Measurements from ENCODE around the gene PXK.

Gene PXK

DNA sequence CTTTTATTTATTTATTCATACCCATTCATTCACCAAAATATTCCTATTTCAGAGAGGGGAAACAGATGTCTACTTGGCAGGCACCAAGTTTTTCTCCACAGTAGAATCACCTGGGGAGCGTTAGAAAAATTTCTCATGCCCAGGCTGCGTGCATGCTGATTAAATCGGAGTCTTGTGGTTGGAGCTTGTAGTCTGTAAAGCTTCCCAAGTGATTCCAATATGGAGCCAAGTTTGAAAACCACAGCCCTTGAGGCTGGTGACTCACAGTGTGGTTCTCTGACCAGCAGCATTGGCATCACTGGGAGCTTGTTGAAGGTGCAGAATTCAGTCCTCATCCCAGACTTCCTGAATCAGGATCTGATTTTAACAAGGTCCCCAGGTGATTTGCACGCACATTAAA, 51.2 kb downstream of the PXK start:
- no peak overlapping the region for H3K27ac ChIP-seq (ENCODE audit: low read length)
- no peak for DNase-seq
- H3K4me3 ChIP-seq (ENCODE audit: low read length), result no peak overlapping the region
- H4K20me1 ChIP-seq (ENCODE audit: insufficient read depth, low read length), result no peaks in the 10 kb centered on the region
- no peak overlapping the region for H3K4me2 ChIP-seq (ENCODE audit: low read depth, low read length)
- H3K9ac ChIP-seq (ENCODE audit: low read length), result no peak overlapping the region
- no peaks in the 10 kb centered on the region for H3K4me1 ChIP-seq (ENCODE audit: low read length)
- H2AFZ ChIP-seq (ENCODE audit: low read length), result no peak overlapping the region
- no peaks in the 10 kb centered on the region for H3K36me3 ChIP-seq (replicated peaks; ENCODE audit: insufficient read depth, low read length)
- no peaks in the 10 kb centered on the region for H3K9me2 ChIP-seq (replicated peaks; ENCODE audit: insufficient read depth, low read length)
- H3K27me3 ChIP-seq (replicated peaks; ENCODE audit: insufficient read depth, low read length), result no peaks in the 10 kb centered on the region
- H3F3A ChIP-seq (ENCODE audit: insufficient read depth, low read length), result no peaks in the 10 kb centered on the region
- H3K9me3 ChIP-seq (replicated peaks; ENCODE audit: insufficient read depth, low read length), result no peaks in the 10 kb centered on the region
- TF ChIP-seq CTCF (IDR thresholded peaks at IDR 0.05; ENCODE audit: low read length) (no peak), EZH2 (optimal IDR thresholded peaks at IDR 0.05; ENCODE audit: low read depth, low read length) (no peak)
- H3K79me2 ChIP-seq (ENCODE audit: low read length), result no peaks in the 10 kb centered on the region

- no peaks in the 10 kb centered on the region for H3K4me1 ChIP-seq (ENCODE audit: low read length)
- no peak overlapping the region for H2AFZ ChIP-seq (ENCODE audit: low read length)
- no peaks in the 10 kb centered on the region for H3F3A ChIP-seq (ENCODE audit: insufficient read depth, low read length)
- H3K9me2 ChIP-seq (replicated peaks; ENCODE audit: insufficient read depth, low read length), result no peaks in the 10 kb centered on the region
- no peak overlapping the region for H3K9ac ChIP-seq (ENCODE audit: low read length)
- no peaks in the 10 kb centered on the region for H3K79me2 ChIP-seq (ENCODE audit: low read length)
- H3K36me3 ChIP-seq (replicated peaks; ENCODE audit: insufficient read depth, low read length), result no peaks in the 10 kb centered on the region
- H3K27ac ChIP-seq (ENCODE audit: low read length), result no peak overlapping the region
- H3K4me2 ChIP-seq (ENCODE audit: low read depth, low read length), result no peak overlapping the region
- no peaks in the 10 kb centered on the region for H4K20me1 ChIP-seq (ENCODE audit: insufficient read depth, low read length)
- H3K9me3 ChIP-seq (replicated peaks; ENCODE audit: insufficient read depth, low read length), result no peaks in the 10 kb centered on the region
- no peak overlapping the region for H3K4me3 ChIP-seq (ENCODE audit: low read length)
- DNase-seq, result no peak
- TF ChIP-seq EZH2phosphoT487 (IDR thresholded peaks at IDR 0.05; ENCODE audit: low read length) (no peak), EZH2 (optimal IDR thresholded peaks at IDR 0.05; ENCODE audit: low read depth, low read length) (no peak), CTCF (IDR thresholded peaks at IDR 0.05; ENCODE audit: low read length) (no peak)
- no peaks in the 10 kb centered on the region for H3K27me3 ChIP-seq (replicated peaks; ENCODE audit: insufficient read depth, low read length)
Observed at GRCh38 chr3:58384381-58385090, 51.8 kb downstream of the PXK start.

DNA sequence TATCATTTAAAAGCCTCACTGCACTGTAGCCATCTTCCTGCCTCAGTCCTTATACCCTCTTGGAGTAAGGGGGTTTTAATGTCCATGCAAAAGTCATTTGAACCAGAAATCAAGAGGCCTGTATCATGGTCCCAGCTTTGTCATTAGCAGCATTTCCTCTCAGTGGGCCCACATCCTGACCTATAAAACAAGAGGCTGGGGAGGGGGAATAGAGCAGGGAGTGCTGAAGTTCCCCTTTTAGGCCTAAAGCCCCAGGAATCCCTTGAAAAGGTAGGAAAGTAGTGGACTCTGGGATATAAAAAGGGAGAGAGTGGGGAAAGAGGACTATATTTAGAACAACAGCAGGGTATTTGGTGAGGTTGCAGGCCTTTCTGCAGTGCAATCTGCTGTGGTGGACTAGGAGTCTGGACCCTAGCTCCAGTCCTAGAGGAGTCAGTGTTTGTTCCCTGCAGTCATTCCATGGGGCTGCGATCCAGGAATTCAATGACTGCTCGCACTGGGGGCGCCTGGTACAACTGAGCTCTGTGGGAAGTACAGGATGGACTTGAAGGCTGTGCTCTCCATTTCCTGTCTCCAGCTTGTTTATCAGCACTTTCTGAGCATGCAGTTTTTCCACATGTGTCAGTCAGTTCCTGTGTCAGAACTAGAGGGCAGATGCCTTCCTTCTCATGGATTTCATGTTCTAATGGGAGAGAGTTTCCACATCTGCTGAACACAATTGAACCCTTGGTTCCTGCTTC, 54.1 kb downstream of the PXK start:
- no peaks in the 10 kb centered on the region for H3K79me2 ChIP-seq (ENCODE audit: low read length)
- H3K9ac ChIP-seq (ENCODE audit: low read length), result no peak overlapping the region
- no peak overlapping the region for H3K4me2 ChIP-seq (ENCODE audit: low read depth, low read length)
- no peak overlapping the region for H3K4me3 ChIP-seq (ENCODE audit: low read length)
- H3F3A ChIP-seq (ENCODE audit: insufficient read depth, low read length), result no peaks in the 10 kb centered on the region
- H3K4me1 ChIP-seq (ENCODE audit: low read length), result no peaks in the 10 kb centered on the region
- H3K9me2 ChIP-seq (replicated peaks; ENCODE audit: insufficient read depth, low read length), result no peaks in the 10 kb centered on the region
- no peaks in the 10 kb centered on the region for H3K9me3 ChIP-seq (replicated peaks; ENCODE audit: insufficient read depth, low read length)
- no peak overlapping the region for H3K27ac ChIP-seq (ENCODE audit: low read length)
- no peaks in the 10 kb centered on the region for H3K36me3 ChIP-seq (replicated peaks; ENCODE audit: insufficient read depth, low read length)
- no peak overlapping the region for H2AFZ ChIP-seq (ENCODE audit: low read length)
- no peak for DNase-seq
- TF ChIP-seq EZH2 (optimal IDR thresholded peaks at IDR 0.05; ENCODE audit: low read depth, low read length), result no peak
- no peak for TF ChIP-seq CTCF (IDR thresholded peaks at IDR 0.05; ENCODE audit: low read length)
- no peak for TF ChIP-seq EZH2phosphoT487 (IDR thresholded peaks at IDR 0.05; ENCODE audit: low read length)
- no peaks in the 10 kb centered on the region for H4K20me1 ChIP-seq (ENCODE audit: insufficient read depth, low read length)
- H3K27me3 ChIP-seq (replicated peaks; ENCODE audit: insufficient read depth, low read length), result no peaks in the 10 kb centered on the region
